GM18867 (cell line): ENCODE data around the gene ROR2.

Experiments used
- ATAC-seq: cut with Tn5 transposase; IDR thresholded peaks from one replicate; pipeline ENCODE4 v1.9.1; 2021; ENCODE audit warnings: mild to moderate bottlenecking, moderate library complexity; ENCODE audit not compliant: unreplicated experiment

ROR2 gene

DNA sequence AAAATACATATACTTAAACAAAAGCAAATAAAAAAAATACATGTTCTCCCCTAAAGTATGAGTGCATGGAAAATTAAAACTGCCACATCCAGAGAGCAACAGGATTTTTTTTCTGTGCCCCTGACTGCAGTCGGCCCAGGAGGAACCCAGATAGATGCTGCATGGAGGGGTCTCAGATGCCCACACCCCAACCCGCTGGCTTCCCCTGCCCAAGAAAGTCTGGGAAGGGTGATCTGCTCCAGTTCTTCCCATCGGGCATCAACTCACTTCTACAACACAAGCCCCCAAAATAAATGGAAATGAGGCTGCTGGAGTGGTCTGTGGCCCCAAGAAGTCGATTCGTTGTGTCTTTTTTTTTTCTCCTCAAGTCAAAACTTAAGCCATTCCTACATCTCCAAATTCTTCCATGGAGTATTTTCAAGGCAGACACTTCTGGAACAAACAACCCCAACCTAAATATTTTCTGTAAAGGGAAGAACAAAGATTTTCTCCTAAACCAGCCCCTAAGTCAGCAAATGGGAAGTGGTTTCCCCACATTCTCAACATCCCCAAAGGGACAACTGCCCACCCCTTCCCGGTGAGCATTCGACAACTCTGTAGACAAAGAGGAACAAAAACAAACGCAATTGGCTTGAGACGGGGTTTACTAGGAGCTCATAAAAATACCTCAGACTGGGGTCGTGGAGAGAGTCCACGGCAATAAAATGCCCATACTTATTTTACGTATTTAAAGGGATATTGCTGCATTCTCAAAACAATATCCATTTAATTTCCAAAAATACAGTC, 46.7 kb downstream of the ROR2 start:
- no peak for ATAC-seq

DNA sequence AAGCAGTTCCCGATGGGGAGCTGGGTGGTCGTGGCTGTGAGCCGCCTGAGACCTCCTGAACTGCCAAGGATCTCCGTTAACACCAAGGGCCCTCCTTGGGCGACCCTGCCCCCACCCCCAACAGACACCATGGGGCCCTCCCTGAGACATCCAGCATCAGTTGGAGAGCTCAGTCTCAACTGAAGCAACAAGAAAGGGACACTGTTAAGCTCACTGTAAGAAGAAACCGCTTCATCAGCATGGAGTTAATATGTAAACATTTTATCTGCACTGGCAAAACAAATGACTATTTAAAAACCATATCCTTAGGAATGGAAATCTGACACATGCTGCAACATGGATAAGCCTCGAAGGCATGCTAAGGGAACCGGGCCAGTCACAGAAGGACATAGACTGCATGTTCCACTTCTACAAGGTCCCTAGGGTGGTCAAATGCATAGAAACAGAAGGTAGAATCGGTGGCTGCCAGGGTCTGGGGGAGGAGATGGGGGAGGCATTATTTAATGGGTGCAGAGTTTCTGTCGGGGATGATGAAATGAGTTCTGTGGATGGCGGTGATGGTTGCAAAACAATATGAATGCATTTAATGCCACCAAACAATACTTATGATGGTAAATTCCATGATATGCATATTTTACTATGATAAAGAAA, 47.4 kb downstream of the ROR2 start:
- ATAC-seq: no peak

DNA sequence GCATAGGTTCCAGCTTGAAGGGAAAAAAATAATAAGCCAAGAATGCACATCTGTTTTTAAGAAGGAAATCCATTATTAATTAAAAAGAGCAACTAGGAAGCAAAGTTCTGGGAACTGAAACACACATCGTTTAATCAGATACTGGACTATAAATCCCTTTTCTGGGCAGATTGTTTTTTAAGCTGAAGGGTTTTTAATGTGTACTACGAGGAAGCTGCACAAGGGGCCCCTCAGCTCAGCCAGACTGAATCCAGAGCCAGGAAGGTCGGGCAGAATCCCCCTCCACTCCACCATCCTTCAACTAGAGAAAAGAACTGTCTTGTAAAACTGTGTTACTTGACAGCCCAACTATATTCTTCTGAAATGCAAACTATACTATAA, 49.2 kb downstream of the ROR2 start:
- no peak for ATAC-seq

DNA sequence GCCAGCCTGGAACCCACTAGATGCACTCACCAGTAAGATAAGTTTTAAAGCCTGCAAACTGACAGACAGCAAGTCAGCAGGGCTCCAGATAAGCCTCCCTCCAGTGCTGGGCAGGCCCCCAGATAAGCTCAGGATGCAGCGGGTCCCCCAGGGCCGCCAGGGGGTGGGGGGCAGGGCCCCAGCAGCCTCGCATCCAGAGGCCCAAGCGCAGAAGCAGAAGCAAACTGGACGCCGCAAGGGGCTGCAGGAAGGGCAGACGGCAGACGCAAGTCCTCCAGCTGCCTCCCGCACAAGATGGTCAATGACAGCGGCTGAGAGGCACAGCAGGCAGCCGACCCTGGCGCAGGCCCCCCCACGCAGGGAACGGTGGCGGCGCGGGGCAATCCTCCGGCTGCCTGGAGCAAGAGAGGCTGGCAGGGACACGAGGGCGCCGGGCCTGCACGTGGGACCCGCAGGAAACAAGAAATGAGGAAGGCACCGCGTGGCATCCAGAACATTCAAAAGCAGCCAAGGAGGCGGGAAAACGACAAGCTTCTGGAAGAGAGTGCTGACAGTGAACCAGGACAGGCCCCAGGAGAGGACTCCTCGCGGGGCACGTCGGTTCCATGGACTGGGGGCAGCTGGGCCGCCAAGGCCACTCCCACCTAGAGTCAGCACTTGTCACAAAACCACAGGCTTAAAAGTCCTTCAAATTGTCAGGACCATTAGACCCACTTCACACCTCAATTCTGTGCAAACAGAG, 49.8 kb downstream of the ROR2 start:
- ATAC-seq: no peak

DNA sequence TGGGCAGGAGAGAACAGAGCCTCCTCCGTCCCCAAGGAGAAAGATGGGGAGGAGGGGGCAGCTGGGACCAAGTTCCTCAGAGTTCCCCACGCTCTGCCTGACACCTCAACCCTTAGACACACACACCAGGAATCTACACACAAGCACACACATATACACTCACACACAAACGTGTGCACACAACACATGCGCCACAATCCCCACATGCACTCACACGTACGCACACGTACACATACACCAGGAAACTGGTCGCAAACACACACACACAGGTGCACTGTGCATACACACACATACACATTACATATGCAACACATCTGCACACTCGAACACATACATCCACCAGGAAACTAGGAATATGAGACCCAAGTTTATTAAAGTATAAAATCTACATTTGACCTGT, 50.4 kb downstream of the ROR2 start:
- no peak for ATAC-seq

DNA sequence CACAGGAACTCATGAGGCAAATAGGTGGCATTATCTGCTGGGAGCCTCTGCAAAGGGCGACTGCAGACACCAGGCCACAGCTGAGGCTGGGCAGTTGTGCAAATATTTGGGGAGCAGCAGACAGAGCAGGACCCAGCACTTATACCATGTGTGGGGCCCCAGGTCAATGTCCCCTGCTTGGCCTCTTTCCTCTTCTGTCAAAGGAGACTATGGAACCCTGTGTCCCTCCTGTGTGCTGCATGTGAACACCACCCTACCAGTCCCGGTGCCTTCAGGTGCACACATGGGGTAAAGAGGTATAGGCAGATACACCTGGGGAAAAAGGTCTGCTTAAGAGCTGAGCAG, 50.8 kb downstream of the ROR2 start:
- ATAC-seq: no peak

DNA sequence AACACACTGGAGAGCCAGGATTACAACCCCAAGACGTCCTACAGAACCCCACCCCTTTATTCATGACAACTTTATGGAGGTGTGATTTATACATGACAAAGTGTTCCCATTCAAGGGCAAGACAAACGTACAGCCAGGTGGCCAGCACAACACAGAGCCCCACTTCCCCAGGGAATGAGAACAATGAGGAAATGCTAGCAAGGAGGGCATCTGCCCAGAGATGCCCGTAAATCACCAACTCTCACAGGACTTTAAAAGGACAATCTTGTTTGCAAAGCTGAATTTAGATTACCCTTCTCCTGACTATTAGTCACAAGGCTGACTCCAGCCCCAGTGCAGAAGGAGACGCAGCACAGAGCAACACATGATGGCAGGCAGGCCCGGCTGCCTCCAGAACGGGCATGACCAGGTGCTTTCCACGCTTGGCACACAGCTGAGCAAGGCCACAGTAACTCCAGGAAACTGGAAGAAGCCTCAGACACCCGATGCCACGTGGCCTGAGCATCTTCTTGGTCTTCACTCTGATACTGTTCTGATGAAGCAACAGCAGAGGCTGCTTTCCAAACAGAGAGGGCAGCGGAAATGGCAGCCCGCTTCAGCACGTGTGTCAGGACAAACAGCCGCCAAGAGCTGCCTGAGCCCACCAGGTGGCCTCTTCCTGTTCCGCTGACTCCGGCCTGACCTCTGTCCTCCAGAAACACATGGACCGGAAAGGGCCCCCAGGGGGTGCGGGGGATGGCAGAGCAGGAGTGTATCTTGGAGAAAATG, 51.4 kb downstream of the ROR2 start:
- no peak for ATAC-seq

DNA sequence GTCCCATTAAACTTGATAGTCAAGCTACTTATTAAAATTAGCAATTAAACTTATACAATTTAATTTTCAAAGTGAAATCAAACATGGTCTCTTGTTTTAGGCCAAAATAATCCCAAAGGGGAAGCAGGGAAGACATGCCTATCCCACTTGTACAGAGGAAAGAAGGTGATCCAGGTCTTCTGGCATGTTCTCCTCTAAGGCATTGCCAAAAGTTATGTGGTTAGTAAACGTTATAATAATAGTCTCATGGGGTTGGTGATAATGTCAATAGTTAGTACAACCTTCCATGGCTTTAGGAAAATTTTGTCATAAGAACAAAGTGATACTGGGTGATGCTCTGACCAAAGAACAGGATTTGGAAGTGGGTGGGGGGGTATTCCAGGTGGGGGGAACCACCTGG, 52.8 kb downstream of the ROR2 start:
- no peak for ATAC-seq

DNA sequence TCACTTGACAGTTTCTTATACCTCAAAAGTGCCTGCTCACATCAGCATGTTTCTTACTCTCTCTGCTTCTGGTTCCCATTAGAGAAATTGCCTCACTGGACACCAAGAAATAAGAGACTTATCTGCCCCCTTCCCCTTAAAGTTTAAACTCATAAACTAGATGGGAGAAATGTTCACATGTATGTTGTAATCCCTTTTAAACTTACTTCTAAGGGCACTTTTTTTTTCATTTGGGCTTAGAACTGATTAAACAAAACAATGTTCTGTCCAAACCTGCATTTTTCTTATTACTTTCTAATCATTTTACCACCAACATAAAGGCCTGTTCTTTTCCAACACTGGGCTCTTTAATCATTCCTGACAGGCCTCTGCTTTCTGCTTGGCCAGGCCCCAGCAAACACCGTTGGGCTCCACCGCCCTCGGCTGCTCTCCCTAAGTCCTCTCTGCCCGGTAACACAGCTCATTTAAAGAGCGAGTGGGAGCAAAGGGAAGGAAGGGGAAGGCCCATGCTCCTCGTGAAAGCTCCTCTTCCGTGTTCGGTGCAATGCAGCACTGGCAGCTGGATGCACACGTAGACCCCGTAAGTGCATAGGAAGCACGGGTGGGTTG, 53.4 kb downstream of the ROR2 start:
- no peak for ATAC-seq

DNA sequence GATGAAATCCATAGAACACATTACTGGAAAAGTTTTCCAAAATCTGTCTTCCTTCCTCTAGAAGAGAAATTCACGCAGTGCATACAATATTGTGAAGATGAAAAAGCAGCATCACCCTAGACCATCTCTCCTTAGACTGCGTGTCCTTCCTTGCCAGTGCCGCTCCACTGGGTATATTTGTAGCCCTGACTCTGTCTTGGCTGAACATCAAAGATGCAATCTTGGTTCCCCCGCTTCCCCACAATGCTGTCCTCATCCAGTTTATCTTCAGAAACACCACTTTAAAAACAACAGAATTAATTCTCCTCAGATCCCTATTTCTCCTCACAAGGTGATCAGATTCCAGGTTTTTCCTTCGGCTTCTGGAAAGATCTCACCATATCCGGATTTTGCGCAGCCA, 53.9 kb downstream of the ROR2 start:
- no peak for ATAC-seq

DNA sequence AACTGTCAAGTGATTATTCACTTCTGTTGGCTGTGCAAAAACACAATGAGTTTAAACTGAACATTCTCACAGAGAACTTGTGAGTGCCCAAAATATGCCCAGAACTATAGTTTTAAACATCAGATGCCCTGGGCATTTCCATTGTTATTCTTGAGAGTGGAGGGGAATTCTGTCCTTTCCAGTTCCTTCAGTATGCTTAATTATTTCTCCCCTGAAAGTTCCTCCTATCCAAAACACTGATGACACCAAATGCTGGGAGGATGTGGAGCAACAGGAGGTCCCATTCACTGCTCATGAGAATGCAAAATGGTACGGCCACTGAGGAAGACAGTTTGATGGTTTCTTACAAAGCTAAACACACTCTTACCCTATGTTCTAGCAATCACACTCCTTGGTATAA, 55.5 kb downstream of the ROR2 start:
- ATAC-seq: no peak

DNA sequence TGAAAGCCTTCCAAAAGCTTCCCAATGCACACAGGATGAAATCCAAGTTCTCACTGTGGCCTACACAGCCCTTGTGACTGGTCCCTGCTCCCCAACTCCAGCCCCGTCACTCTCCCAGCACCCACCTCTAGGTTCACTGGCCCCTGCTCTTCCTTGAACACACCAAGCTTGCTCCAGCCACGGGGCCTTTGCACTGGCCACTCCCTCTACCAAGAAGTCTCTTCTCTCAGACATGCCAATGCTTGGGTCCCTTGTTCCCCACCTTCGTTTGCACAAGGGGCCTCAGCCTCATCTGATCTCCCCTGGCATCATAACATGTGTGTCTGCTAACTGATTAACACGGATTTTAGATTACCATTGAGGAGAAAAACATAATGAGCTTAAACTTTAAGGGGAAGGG, 56.0 kb downstream of the ROR2 start:
- no peak for ATAC-seq

DNA sequence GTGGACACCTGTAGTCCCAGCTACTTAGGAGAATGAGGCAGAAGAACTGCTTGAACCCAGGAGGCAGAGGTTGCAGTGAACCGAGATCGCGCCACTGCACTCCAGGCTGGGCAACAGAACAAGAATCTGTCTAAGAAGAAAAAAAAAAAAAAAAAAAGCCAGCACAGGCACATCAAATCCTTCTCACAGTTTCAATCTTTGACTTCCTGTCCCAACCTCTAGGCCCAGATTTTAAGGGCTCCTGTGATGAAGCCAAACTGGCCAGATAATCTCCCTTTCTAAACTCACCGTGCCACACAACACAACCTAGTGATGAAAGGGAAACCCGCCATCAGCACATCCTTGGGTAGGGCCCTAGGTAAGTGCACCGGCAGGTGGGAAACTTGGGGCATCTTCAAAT, 58.1 kb downstream of the ROR2 start:
- no peak for ATAC-seq

DNA sequence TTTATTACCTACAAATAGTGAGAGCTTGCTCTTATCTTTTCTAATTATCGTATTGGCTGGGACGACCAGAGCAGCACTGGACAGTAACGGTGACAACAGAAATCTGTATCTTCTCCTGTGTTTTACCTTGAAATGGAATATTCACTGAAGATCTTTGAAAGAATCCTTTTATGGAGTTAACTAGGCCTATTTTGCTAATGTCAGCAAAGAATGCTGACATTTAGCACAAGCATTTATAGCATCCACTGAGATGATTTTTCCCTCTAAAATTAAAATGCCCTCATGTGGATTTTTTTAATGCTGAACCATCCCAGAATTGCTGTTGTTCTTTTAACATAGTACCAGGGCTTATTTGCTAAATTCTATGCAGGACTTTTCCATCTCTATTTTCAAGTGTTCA, 59.4 kb downstream of the ROR2 start:
- ATAC-seq: no peak

DNA sequence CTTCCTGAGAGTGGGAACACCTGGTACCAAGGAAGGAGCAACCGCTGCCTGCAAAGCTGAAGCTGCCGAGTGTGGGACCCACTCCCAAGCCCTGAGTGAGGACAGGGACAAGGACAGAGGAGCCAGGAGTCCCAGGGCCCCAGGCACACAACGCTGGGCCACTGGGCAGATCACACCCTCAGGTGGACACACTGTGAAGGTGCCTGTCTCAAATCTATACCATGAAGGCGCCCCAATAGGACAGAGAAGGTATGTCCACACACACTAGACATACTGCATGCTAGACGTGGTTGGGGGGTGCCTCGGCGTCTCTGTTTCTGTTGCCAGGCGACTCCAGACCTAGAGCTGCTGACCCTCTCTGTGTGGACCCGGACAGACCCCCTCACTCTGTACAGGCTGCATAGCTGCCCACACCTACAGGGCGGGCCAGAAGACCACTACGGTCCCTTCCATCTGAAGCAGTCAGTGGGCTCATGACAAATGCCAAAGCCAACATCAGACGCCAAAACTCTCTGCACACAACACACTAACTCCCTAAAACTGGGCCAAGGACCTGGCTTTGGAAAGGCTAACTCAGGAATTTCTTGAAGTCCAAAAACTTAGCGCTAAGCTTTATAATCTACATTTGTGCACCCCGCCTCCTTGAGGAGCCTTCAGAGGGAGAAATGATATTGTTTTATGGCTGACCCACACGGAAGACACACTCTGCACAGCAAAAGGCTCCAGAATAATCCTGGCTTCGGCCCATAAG, 60.7 kb downstream of the ROR2 start:
- no peak for ATAC-seq

DNA sequence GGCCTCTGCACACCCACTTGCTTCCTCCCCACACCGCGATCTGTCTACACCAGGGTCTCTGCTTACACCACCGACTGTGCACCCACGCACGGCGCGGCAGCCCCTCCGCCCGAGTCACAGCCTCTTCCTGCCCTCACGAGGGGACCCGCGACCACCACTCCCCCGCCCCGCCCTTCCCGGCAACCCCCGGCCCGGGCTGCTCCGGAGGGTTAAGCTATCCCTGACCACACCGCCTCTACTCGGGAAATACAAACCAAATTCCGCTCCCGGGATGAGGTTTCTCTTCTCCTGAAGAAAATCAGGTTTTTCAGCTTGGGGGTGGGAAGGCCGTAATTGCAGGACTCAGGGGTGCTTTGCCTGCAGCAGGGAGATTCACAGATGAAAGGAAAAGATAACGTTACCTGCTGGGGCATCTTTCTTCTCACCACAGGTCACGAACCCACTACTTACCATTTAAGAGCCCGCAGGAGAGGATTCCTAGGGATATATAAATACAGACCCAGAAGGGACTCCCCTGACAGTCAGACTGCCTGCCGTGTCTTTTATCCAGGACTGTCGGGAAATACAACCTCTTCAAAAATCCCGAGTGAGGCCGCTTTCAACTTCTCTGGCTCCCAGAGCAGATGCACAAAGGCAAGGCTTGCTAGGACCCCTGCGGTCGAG, 63.5 kb downstream of the ROR2 start:
- ATAC-seq: no peak

DNA sequence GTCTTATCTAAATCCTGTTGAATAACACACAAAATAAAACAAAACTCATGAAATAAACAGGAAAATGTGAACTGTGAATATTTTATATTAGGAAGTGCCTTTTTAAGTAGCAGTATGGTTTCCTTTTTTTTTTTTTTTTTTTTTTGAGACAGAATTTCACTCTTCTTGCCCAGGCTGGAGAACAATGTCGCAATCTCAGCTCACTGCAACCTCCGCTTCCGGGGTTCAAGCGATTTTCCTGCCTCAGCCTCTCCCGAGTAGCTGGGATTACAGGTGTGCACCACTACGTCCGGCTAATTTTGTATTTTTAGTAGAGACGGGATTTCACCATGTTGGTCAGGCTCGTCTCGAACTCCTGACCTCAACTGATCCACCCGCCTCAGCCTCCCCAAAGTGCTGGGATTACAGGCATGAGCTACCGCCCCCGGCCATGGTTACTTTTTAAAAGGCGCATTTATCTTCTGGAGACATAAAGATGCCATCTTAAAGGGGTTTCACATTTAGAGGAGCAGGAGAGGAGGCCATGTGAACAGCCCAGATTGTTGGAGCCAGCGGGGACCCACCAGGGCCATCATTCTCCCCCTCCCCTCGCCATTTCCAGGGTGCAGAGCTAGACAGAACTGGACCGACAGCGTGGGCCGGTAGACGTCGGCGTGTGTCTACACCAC, 64.1 kb downstream of the ROR2 start:
- no peak for ATAC-seq

DNA sequence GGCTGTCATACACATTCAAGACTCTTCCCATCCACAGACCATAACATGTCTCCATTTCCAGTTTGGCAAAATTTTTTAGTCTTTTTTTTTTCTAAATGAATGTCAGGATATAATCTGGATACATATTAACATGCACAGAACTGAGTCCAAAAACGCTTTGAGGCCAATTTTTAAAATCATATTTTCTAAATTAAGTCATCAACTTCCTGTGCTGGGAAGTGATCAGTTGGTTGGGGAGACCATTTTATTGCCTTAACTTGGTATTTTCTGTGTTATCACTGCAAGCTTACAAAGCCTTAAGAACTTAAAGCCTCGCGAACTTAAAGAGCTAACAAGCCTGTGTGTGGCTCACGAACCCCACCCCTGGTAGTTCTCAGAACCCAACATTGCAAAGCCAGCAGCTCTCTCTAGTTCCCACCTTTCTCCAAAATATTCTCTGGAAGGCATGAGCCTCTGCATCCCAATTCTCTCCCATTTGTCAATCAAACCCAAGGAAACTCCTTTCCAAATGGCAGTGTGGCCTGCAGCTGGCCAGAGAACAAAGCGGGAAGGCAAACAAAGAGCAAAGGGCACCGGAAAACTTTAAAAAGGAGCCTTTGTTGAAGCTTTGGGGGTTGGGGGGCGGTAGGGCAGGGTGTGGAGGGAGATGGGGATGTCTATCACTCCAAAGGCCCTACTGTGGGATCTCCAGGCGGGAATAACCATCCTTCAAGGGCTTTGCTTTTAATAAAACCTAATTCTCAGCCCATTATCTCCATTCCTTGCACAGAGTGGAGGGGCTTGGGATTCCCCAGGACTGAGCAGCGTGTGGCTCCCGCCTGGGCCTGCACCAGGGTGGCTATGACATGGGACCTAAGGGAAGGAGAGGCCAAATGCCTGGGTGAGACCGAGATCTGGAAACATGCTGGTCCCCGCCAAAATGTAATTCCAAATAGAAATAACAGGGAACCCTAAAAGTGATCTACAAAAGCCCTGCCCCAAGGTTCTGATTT, 65.0 kb downstream of the ROR2 start:
- ATAC-seq: no peak
